Endothelial cell of umbilical vein (primary cell): Measurements from ENCODE around the gene MOB3C. TPM values are rescaled to one million over a fixed set of nuclear protein-coding genes. Genes with fewer than 3 reads are reported as not detected.

Source experiments
- BruUV-seq: library from RNA; stranded (reverse); fragments of 400-500 nt; replicated peaks from 2 replicates; lab custom pipeline; 2021; lab: Mats Ljungman, UMichigan
- CTCF ChIA-PET: fragments of 300-600, 350-600 bp; sonication (Branson Sonifier 250); formaldehyde crosslinking; loops from one replicate; lab custom pipeline; 2021; ENCODE audit warnings: antibody characterized with exemption, inconsistent platforms; lab: Charles Lee
- POLR2A ChIA-PET: fragments of 300-600, 350-600 bp; sonication (Branson Sonifier 250); formaldehyde crosslinking; loops from one replicate; lab custom pipeline; 2021; ENCODE audit warnings: antibody characterized with exemption, inconsistent platforms; lab: Charles Lee
- DNase-seq: peaks from one replicate; pipeline ENCODE4 v3.0.0-alpha.2; 2011; ENCODE audit warnings: low read depth, low spot score
- FAIRE-seq: peaks from 2 replicates; lab custom pipeline; 2011; peaks lifted over from hg19 to GRCh38; lab: Jason Lieb, UNC
- H2AFZ ChIP-seq: 2 replicates; pipeline ENCODE4 v1.6.0; 2012; ENCODE audit warnings: low read depth, low read length, control low read depth, inconsistent platforms
- H3K27ac ChIP-seq: 2 replicates; pipeline ENCODE4 v1.5.1; 2011; ENCODE audit warnings: low read depth, mild to moderate bottlenecking, control low read depth, low read length, moderate library complexity; ENCODE audit not compliant: insufficient read depth
- H3K27me3 ChIP-seq, 2 experiments: 2 replicates each; pipeline versions ENCODE4 v1.6.0 to v1.6.1; 2011; ENCODE audit warnings: low read length in 2 of 2, mixed read lengths in 1 of 2; ENCODE audit not compliant: control insufficient read depth in 2 of 2, insufficient read depth in 2 of 2
- H3K36me3 ChIP-seq, 2 experiments: 2 replicates in 1 of 2; 3 replicates in 1 of 2; pipeline ENCODE4 v1.5.1; 2011; ENCODE audit warnings: low read length in 2 of 2, mild to moderate bottlenecking in 1 of 2, moderate library complexity in 1 of 2; ENCODE audit not compliant: control insufficient read depth in 2 of 2, insufficient read depth in 2 of 2; ENCODE audit errors: extremely low read depth in 1 of 2
- H3K4me1 ChIP-seq: 3 replicates; pipeline ENCODE4 v1.5.1; 2011; ENCODE audit warnings: mild to moderate bottlenecking, low read length; ENCODE audit not compliant: control insufficient read depth, insufficient read depth; ENCODE audit errors: extremely low read depth
- H3K4me2 ChIP-seq: 2 replicates; pipeline ENCODE4 v1.6.1; 2011; ENCODE audit warnings: low read length, control low read depth, mixed read lengths; ENCODE audit not compliant: insufficient read depth
- H3K4me3 ChIP-seq, 3 experiments: fragments of 200-600 bp in 1 of 3; sonication (generic), shearing (Covaris generic) in 1 of 3; replicated peaks in 1 of 3; 2 replicates each; pipeline ENCODE4 v1.5.1; 2011 to 2016; ENCODE audit warnings: control low read depth in 3 of 3, low read length in 3 of 3, mild to moderate bottlenecking in 2 of 3, inconsistent platforms in 1 of 3, low read depth in 1 of 3, moderate library complexity in 1 of 3; ENCODE audit not compliant: insufficient read depth in 1 of 3
- H3K79me2 ChIP-seq: 2 replicates; pipeline ENCODE4 v1.6.0; 2012; ENCODE audit warnings: low read length, inconsistent platforms; ENCODE audit not compliant: control insufficient read depth, insufficient read depth
- H3K9ac ChIP-seq: replicated peaks from 2 replicates; pipeline ENCODE3; 2011; ENCODE audit warnings: low read length, control low read depth; ENCODE audit not compliant: insufficient read depth; ENCODE audit errors: extremely low read depth
- H3K9me1 ChIP-seq: replicated peaks from 3 replicates; pipeline ENCODE4 v1.6.0; 2011; ENCODE audit warnings: mild to moderate bottlenecking, low read length; ENCODE audit not compliant: control insufficient read depth, insufficient read depth; ENCODE audit errors: extremely low read depth
- H3K9me3 ChIP-seq: replicated peaks from 2 replicates; pipeline ENCODE4 v1.5.1; 2012; ENCODE audit warnings: low read length, inconsistent platforms; ENCODE audit not compliant: control insufficient read depth, insufficient read depth
- H4K20me1 ChIP-seq: replicated peaks from 2 replicates; pipeline ENCODE3; 2011; ENCODE audit warnings: mild to moderate bottlenecking, low read length; ENCODE audit not compliant: control insufficient read depth, insufficient read depth; ENCODE audit errors: extremely low read depth
- EZH2 ChIP-seq: IDR thresholded peaks from 2 replicates; pipeline ENCODE4 v1.6.1; 2012; ENCODE audit warnings: borderline replicate concordance, low read depth, mild to moderate bottlenecking, moderate library complexity, low read length, inconsistent platforms; ENCODE audit not compliant: severe bottlenecking
- FOS ChIP-seq: IDR thresholded peaks from 2 replicates; pipeline ENCODE4 v1.6.1; 2011; ENCODE audit warnings: mild to moderate bottlenecking, low read length, moderate library complexity, borderline replicate concordance; ENCODE audit not compliant: insufficient read depth
- GATA2 ChIP-seq: IDR thresholded peaks from 2 replicates; pipeline ENCODE4 v1.7.0; 2011; ENCODE audit warnings: low read depth, mild to moderate bottlenecking, moderate library complexity, mixed read lengths, low read length; ENCODE audit not compliant: insufficient read length, insufficient read depth
- JUN ChIP-seq: IDR thresholded peaks from 2 replicates; pipeline ENCODE4 v1.6.1; 2011; ENCODE audit warnings: borderline replicate concordance, low read depth; ENCODE audit not compliant: insufficient read length, insufficient read depth
- MYC ChIP-seq: IDR thresholded peaks from one replicate; pipeline ENCODE4 v1.6.1; 2011; ENCODE audit warnings: mild to moderate bottlenecking, low read depth, low read length
- POLR2A ChIP-seq: IDR thresholded peaks from 2 replicates; pipeline ENCODE4 v1.6.1; 2012; ENCODE audit warnings: low read depth, mild to moderate bottlenecking, control low read depth, low read length
- POLR2AphosphoS5 ChIP-seq: IDR thresholded peaks from 2 replicates; pipeline ENCODE4 v1.6.1; 2012; ENCODE audit warnings: low read depth, mild to moderate bottlenecking, control low read depth, low read length, moderate library complexity; ENCODE audit not compliant: insufficient read depth
- dilution Hi-C: fragments of 300-500 bp; cut with MboI; formaldehyde crosslinking; loops from one replicate; pipeline ENCODE4 v1.15.0; 2019; ENCODE audit warnings: low sequenced_read_pairs; ENCODE audit not compliant: extremely low pct_ligation_motif_present
- intact Hi-C: fragments of 100-400 bp; cut with micrococcal nuclease; formaldehyde crosslinking; loops from one replicate; pipeline ENCODE4 v1.10.0; 2022
- polyA plus RNA-seq, 4 experiments: library from polyadenylated mRNA; depleted of rRNA in 3 of 4; stranded (reverse) in 3 of 4; unstranded in 1 of 4; fragments of >200 nt; gene quantifications; 2 replicates each; pipeline versions ENCODE4 v1.2.1 to v1.2.3, GENCODE V29; 2011 to 2012; ENCODE audit warnings: missing spikeins in 1 of 4
- total RNA-seq: library from RNA; stranded (reverse); gene quantifications from 2 replicates; pipeline ENCODE4 v1.2.3, GENCODE V29; 2021
- TF ChIP-seq, protein P1 (sequence below), 2 donors: IDR thresholded peaks; 1 replicate in 1 of 2; 2 replicates in 1 of 2; pipeline ENCODE4 v1.5.1; 2011; ENCODE audit warnings: low read length in 2 of 2, mild to moderate bottlenecking in 2 of 2, moderate library complexity in 2 of 2, control low read depth in 1 of 2, inconsistent platforms in 1 of 2, low read depth in 1 of 2; ENCODE audit not compliant: insufficient read depth in 1 of 2; ENCODE audit errors: extremely low read depth in 1 of 2
- TF ChIP-seq, protein P2 (sequence below): IDR thresholded peaks from 2 replicates; pipeline ENCODE4 v1.6.1; 2011; ENCODE audit not compliant: insufficient read depth, insufficient read length

The MOB3C gene
- total and polyA plus RNA-seq, 2 donors (not counting 3 experiments of a cell fraction or from before 2014, with no cell fraction given) = 6.1 to 8.4 TPM

DNA sequence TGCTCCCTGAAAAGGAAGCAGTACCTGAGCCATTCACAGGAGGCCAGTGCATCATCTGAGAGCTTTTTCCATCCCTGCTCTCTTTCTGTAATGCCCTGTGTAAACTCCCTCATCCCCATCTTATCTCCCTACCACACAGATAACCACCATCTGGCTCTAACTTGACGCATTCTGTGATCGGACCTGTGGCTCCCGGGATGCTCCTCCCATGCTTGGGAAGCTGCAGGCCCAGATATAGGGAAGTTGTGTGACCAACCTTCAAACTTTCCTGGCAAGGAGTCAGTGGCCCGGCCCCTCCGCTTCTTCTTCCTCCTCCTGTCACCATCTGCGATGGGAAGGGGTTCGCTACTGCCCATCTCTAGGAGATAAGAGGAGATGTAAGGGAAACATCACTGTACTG lies 33.6 kb downstream of the MOB3C start:
- no peak for FAIRE-seq
- CTCF ChIA-PET = interaction anchor here (0.9 to 2.7 kb wide), 5 partner anchors 10 to 141 kb away, joined by 3 to 9 read pairs (median 5); partner anchors contain the start of gene MKNK1

More for the DNA sequence above, 33.6 kb downstream of the MOB3C start:
- no peaks in the 10 kb centered on the region for H3K4me1 ChIP-seq
- no peak for DNase-seq
- H4K20me1 ChIP-seq = no peaks in the 10 kb centered on the region
- H3K36me3 ChIP-seq = peaks cover 6 to 12% of the 10 kb centered on the region in 2 experiments
- POLR2A ChIA-PET = no interaction called here
- H2AFZ ChIP-seq = no peak overlapping the region
- no peaks in the 10 kb centered on the region for H3K9me3 ChIP-seq
- TF ChIP-seq, protein P1, sequence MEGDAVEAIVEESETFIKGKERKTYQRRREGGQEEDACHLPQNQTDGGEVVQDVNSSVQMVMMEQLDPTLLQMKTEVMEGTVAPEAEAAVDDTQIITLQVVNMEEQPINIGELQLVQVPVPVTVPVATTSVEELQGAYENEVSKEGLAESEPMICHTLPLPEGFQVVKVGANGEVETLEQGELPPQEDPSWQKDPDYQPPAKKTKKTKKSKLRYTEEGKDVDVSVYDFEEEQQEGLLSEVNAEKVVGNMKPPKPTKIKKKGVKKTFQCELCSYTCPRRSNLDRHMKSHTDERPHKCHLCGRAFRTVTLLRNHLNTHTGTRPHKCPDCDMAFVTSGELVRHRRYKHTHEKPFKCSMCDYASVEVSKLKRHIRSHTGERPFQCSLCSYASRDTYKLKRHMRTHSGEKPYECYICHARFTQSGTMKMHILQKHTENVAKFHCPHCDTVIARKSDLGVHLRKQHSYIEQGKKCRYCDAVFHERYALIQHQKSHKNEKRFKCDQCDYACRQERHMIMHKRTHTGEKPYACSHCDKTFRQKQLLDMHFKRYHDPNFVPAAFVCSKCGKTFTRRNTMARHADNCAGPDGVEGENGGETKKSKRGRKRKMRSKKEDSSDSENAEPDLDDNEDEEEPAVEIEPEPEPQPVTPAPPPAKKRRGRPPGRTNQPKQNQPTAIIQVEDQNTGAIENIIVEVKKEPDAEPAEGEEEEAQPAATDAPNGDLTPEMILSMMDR (IDR thresholded peaks at IDR 0.05; ENCODE audit: extremely low read depth in 1 of 2, insufficient read depth in 1 of 2, low read depth in 1 of 2, low read length in 2 of 2) = no peak
- TF ChIP-seq JUN = no peak
- no peak for TF ChIP-seq GATA2
- TF ChIP-seq EZH2 = no peak
- no peak for TF ChIP-seq POLR2A
- no peak for TF ChIP-seq MYC
- TF ChIP-seq, protein P2, sequence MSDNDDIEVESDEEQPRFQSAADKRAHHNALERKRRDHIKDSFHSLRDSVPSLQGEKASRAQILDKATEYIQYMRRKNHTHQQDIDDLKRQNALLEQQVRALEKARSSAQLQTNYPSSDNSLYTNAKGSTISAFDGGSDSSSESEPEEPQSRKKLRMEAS = no peak
- no peak for TF ChIP-seq FOS
- TF ChIP-seq POLR2AphosphoS5 = no peak
- H3K9me1 ChIP-seq = no peaks in the 10 kb centered on the region
- H3K9ac ChIP-seq = no peak overlapping the region
- no peak overlapping the region for H3K27ac ChIP-seq
- BruUV-seq = no TSS peak
- no peak overlapping the region for H3K4me2 ChIP-seq
- no peaks in the 10 kb centered on the region for H3K27me3 ChIP-seq
- dilution Hi-C loops = no loop called here
- no peak overlapping the region for H3K4me3 ChIP-seq
- H3K79me2 ChIP-seq = no peaks in the 10 kb centered on the region
- intact Hi-C loops = no loop called here
